Measurements from ENCODE around the gene FLRT1. TPM values are rescaled to one million over a fixed set of nuclear protein-coding genes. Genes with fewer than 3 reads are reported as not detected.

The FLRT1 gene
- polyA plus RNA-seq, 2 of the 4 experiments (the other 2 are of a cell fraction), result 0.10 to 0.31 TPM

GRCh38 chr11:64015935-64016845, 19.5 kb upstream of the FLRT1 start:
- no peak for FAIRE-seq
- TF ChIP-seq FOSL2 (IDR thresholded peaks at IDR 0.05) (no peak), FOSL2 (CRISPR knock-in tag; IDR thresholded peaks at IDR 0.05) (no peak), REST (IDR thresholded peaks at IDR 0.05) (no peak), MYC (IDR thresholded peaks at IDR 0.05; ENCODE audit: borderline replicate concordance, low read length) (no peak), ZC3H11A (IDR thresholded peaks at IDR 0.05) (no peak), ZSCAN20 (CRISPR knock-in tag; IDR thresholded peaks at IDR 0.05) (no peak), HES2 (IDR thresholded peaks at IDR 0.05) (no peak), CEBPB (IDR thresholded peaks at IDR 0.05) (no peak), USF2 (IDR thresholded peaks at IDR 0.05) (no peak), MAZ (IDR thresholded peaks at IDR 0.05; ENCODE audit: borderline replicate concordance, low read depth, low read length) (no peak), GATA3 (IDR thresholded peaks at IDR 0.05; ENCODE audit: borderline replicate concordance) (no peak), POLR2A (IDR thresholded peaks at IDR 0.05; ENCODE audit: low read length) (no peak), FOSB (CRISPR knock-in tag; IDR thresholded peaks at IDR 0.05) (no peak), ATOH8 (CRISPR knock-in tag; IDR thresholded peaks at IDR 0.05; ENCODE audit: low read depth) (no peak), KDM1A (IDR thresholded peaks at IDR 0.05; ENCODE audit: low read depth) (no peak), NR3C1 (IDR thresholded peaks at IDR 0.05) (no peak), NPAS2 (CRISPR knock-in tag; IDR thresholded peaks at IDR 0.05; ENCODE audit: borderline replicate concordance) (no peak), HOXB5 (CRISPR knock-in tag; IDR thresholded peaks at IDR 0.05) (no peak), CTCF (IDR thresholded peaks at IDR 0.05) (no peak)
- TF ChIP-seq, protein P1, sequence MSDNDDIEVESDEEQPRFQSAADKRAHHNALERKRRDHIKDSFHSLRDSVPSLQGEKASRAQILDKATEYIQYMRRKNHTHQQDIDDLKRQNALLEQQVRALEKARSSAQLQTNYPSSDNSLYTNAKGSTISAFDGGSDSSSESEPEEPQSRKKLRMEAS (IDR thresholded peaks at IDR 0.05), result no peak
- Histone ChIP-seq H3K27ac (no peak overlapping the region), H3K4me2 (no peak overlapping the region), H3K4me1 (peaks cover 12% of the 10 kb centered on the region; the same call in 2 of the 3 replicates), H3K4me3 (no peak overlapping the region), H3K9me3 (no peaks in the 10 kb centered on the region)
- ChIA-PET POLR2A (interaction anchor here (0.7 kb wide), 1 partner anchor 9 kb away, joined by 3 read pairs; no protein-coding TSS in a partner anchor), CTCF (interaction anchor here (1.2 to 2.6 kb wide), 7 partner anchors 9 to 179 kb away, joined by 3 to 17 read pairs (median 5); no protein-coding TSS in a partner anchor)
- no peak for DNase-seq (ENCODE audit: low read depth in 1 of 2, low spot score in 1 of 2)
- 89% methylated on average over 24 of the region's 35 CpGs for WGBS (ENCODE audit: missing lambda C conversion rate)
- no peak; a peak in 2 of 6 replicates for ATAC-seq

All from A549 (cell line).